ENCODE results near the gene NACC1. TPM values are rescaled to one million over a fixed set of nuclear protein-coding genes. Genes with fewer than 3 reads are reported as not detected.
A peak's percentile ranks its signal among the peaks of the same experiment; 100 is the strongest.

The NACC1 gene
- total and polyA plus RNA-seq, 2 experiments from 2014 or later: 12.4 to 260 TPM

- TF ChIP-seq ZNF114 (CRISPR knock-in tag; IDR thresholded peaks at IDR 0.05): no peak
- TF ChIP-seq ZNF331 (CRISPR knock-in tag; IDR thresholded peaks at IDR 0.05; ENCODE audit: low read depth): no peak
- TF ChIP-seq STAT1 (IDR thresholded peaks at IDR 0.05; ENCODE audit: unreplicated experiment): no peak
Measured at GRCh38 chr19:13102666-13103580, 15.1 kb upstream of the NACC1 start, which contains the start of gene LYL1 (continued).

- no peak for DNase-seq (ENCODE audit: low spot score)
- Histone ChIP-seq H3K4me3 (0 out of 2 replicates have a peak overlapping the region, but pooled peaks have one; percentile 56), H4K20me1 (replicated peaks; ENCODE audit: insufficient read depth) (peaks cover 4% of the 10 kb centered on the region; the same call in 1 of the 2 replicates), H3K36me3 (ENCODE audit: insufficient read depth) (no peaks in the 10 kb centered on the region), H3K4me2 (peak overlapping the region; percentile 83), H2AFZ (no peak overlapping the region), H3K9me2 (ENCODE audit: insufficient read depth) (no peaks in the 10 kb centered on the region), H3K4me1 (ENCODE audit: insufficient read depth) (peaks cover 18% of the 10 kb centered on the region; the same call in 1 of the 2 replicates), H3K27ac (ENCODE audit: low read depth) (no peak overlapping the region), H3F3A (replicated peaks; ENCODE audit: low read depth) (peaks cover 15% of the 10 kb centered on the region), H3K79me2 (replicated peaks; ENCODE audit: insufficient read depth) (no peaks in the 10 kb centered on the region), H3K27me3 (ENCODE audit: insufficient read depth) (peaks cover 40% of the 10 kb centered on the region)
- no peaks in the 10 kb centered on the region for H3K9me3 Mint-ChIP-seq
- ATAC-seq: no peak
- H3K36me3 Mint-ChIP-seq (ENCODE audit: low read depth): peaks cover 7% of the 10 kb centered on the region
- no peak overlapping the region for H3K27ac Mint-ChIP-seq
- peaks cover 34% of the 10 kb centered on the region for H3K27me3 Mint-ChIP-seq (ENCODE audit: insufficient read depth, low read depth, poor library complexity)
- no peak overlapping the region for H3K4me3 Mint-ChIP-seq
- H3K4me1 Mint-ChIP-seq: peaks cover 5% of the 10 kb centered on the region; the same call in 2 of the 3 replicates
- TF ChIP-seq POLR2AphosphoS5 (IDR thresholded peaks at IDR 0.05; ENCODE audit: low read depth) (no peak), EZH2phosphoT487 (IDR thresholded peaks at IDR 0.05; ENCODE audit: unreplicated experiment) (no peak), NANOG (IDR thresholded peaks at IDR 0.05; ENCODE audit: borderline replicate concordance) (no peak), EZH2 (IDR thresholded peaks at IDR 0.05; ENCODE audit: low read depth, unreplicated experiment) (no peak), ZNF331 (CRISPR knock-in tag; IDR thresholded peaks at IDR 0.05; ENCODE audit: low read depth) (no peak), STAT1 (IDR thresholded peaks at IDR 0.05; ENCODE audit: unreplicated experiment) (no peak), CREB1 (CRISPR knock-in tag; IDR thresholded peaks at IDR 0.05; ENCODE audit: low read depth) (no peak), ETS1 (IDR thresholded peaks at IDR 0.05) (no peak), ZNF114 (CRISPR knock-in tag; IDR thresholded peaks at IDR 0.05) (no peak), JUNB (IDR thresholded peaks at IDR 0.05; ENCODE audit: unreplicated experiment) (no peak), CTCF (conservative IDR thresholded peaks at IDR 0.05; ENCODE audit: low read depth in 2 of 2) (no peak), ZNF462 (CRISPR knock-in tag; IDR thresholded peaks at IDR 0.05) (no peak)
Measured at GRCh38 chr19:13103581-13104359, 14.3 kb upstream of the NACC1 start.

Data from GM23338 (cell line).